Natural killer cell (primary cell): ENCODE results near the gene C4orf36. TPM values are rescaled to one million over a fixed set of nuclear protein-coding genes. Genes with fewer than 3 reads are reported as not detected.

Source experiments
- ATAC-seq, 3 donors: fragments of 150-1000 bp in 2 of 3; fragments of 200-7000 bp in 1 of 3; cut with Tn5 transposase; 1 replicate in 1 of 3; 2 replicates in 2 of 3; pipeline ENCODE4 v1.10.0; 2021; ENCODE audit warnings: mild to moderate bottlenecking in 2 of 3, moderate library complexity in 2 of 3
- DNase-seq, 2 donors: peaks; one replicate each; pipeline versions ENCODE4 v3.0.0 to v3.0.0-alpha.2; 2013 to 2021; ENCODE audit warnings: mixed read lengths in 1 of 2
- H3K27ac ChIP-seq: one replicate; pipeline ENCODE4 v1.5.1; 2013; ENCODE audit warnings: mild to moderate bottlenecking, low read length
- H3K27me3 ChIP-seq: one replicate; pipeline ENCODE4 v1.6.1; 2013; ENCODE audit warnings: low read length; ENCODE audit not compliant: control insufficient read depth, insufficient read depth
- H3K36me3 ChIP-seq: one replicate; pipeline ENCODE4 v1.6.1; 2013; ENCODE audit warnings: low read length; ENCODE audit not compliant: control insufficient read depth, insufficient read depth
- H3K4me1 ChIP-seq: one replicate; pipeline ENCODE4 v1.6.1; 2013; ENCODE audit warnings: low read length; ENCODE audit not compliant: control insufficient read depth, insufficient read depth
- H3K4me3 ChIP-seq: one replicate; pipeline ENCODE4 v1.5.1; 2013; ENCODE audit warnings: low read length
- H3K9me3 ChIP-seq: one replicate; pipeline ENCODE4 v1.6.1; 2013; ENCODE audit warnings: low read length; ENCODE audit not compliant: control insufficient read depth, insufficient read depth
- H3K27ac Mint-ChIP-seq, 2 donors: one replicate each; pipeline ENCODE4 v1.8.0; 2022; ENCODE audit warnings: mild to moderate bottlenecking in 2 of 2, mixed read lengths in 2 of 2, moderate library complexity in 1 of 2
- H3K27me3 Mint-ChIP-seq, 2 donors: one replicate each; pipeline ENCODE4 v1.8.0; 2022; ENCODE audit warnings: low read depth in 2 of 2, mixed read lengths in 2 of 2
- H3K36me3 Mint-ChIP-seq: one replicate; pipeline ENCODE4 v1.8.0; 2022; ENCODE audit warnings: mixed read lengths
- H3K4me1 Mint-ChIP-seq, 2 donors: one replicate each; pipeline ENCODE4 v1.8.0; 2022; ENCODE audit warnings: mixed read lengths in 2 of 2
- H3K4me3 Mint-ChIP-seq: one replicate; pipeline ENCODE4 v1.8.0; 2022; ENCODE audit warnings: mild to moderate bottlenecking, moderate library complexity, mixed read lengths
- H3K9me3 Mint-ChIP-seq, 2 donors: one replicate each; pipeline ENCODE4 v1.8.0; 2022; ENCODE audit warnings: mixed read lengths in 2 of 2
- WGBS: methylation state at CpG from one replicate; pipeline ENCODE4 v1.1.7; 2013; ENCODE audit warnings: missing lambda C conversion rate; ENCODE audit not compliant: insufficient coverage; 5-methylcytosine and 5-hydroxymethylcytosine counted together
- intact Hi-C: fragments of 100-400 bp; cut with micrococcal nuclease; formaldehyde crosslinking; loops from one replicate; pipeline ENCODE4 v1.14.2; 2022
- total RNA-seq, 4 donors: library from RNA; stranded (reverse); fragments of 120-200 nt in 1 of 4; gene quantifications; one replicate each; pipeline versions ENCODE4 v1.2.3 to v1.2.4, GENCODE V29; 2013 to 2022
- TF ChIP-seq, protein P1 (sequence below): fragments of 200-600 bp; IDR thresholded peaks from one replicate; pipeline ENCODE4 v1.8.0; 2022; ENCODE audit warnings: antibody characterized with exemption

C4orf36 gene
- total RNA-seq, 3 donors from 2014 or later (not counting 1 experiment from before 2014, with no cell fraction given): not detected

DNA sequence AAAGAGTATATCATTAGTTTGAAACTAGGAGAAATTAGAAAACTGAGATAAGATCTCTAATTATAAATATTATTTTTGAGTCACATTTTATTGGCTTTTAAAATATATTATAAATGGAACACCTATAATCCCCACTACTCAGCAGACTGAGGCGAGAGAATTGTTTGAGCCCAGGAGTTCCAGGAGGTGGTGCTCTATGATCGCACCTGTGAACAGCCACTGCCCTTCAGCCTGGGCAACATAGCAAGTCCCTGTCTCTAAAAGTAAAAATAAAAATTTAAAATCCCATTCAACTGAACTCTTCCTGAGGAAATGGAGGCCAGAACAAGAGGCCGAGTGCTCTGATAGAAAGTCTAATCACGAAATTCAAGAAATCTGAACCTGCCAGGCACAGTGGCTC lies 6.3 kb upstream of the C4orf36 start:
- no peaks in the 10 kb centered on the region for H3K9me3 Mint-ChIP-seq
- no peaks in the 10 kb centered on the region for H3K27me3 Mint-ChIP-seq
- no peaks in the 10 kb centered on the region for H3K4me1 ChIP-seq
- no peak overlapping the region for H3K4me3 ChIP-seq
- TF ChIP-seq, protein P1, sequence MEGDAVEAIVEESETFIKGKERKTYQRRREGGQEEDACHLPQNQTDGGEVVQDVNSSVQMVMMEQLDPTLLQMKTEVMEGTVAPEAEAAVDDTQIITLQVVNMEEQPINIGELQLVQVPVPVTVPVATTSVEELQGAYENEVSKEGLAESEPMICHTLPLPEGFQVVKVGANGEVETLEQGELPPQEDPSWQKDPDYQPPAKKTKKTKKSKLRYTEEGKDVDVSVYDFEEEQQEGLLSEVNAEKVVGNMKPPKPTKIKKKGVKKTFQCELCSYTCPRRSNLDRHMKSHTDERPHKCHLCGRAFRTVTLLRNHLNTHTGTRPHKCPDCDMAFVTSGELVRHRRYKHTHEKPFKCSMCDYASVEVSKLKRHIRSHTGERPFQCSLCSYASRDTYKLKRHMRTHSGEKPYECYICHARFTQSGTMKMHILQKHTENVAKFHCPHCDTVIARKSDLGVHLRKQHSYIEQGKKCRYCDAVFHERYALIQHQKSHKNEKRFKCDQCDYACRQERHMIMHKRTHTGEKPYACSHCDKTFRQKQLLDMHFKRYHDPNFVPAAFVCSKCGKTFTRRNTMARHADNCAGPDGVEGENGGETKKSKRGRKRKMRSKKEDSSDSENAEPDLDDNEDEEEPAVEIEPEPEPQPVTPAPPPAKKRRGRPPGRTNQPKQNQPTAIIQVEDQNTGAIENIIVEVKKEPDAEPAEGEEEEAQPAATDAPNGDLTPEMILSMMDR: no peak
- no peak for ATAC-seq
- 92% methylated on average over 4 of the region's 4 CpGs for WGBS
- H3K27ac Mint-ChIP-seq: no peak overlapping the region
- no peak overlapping the region for H3K4me3 Mint-ChIP-seq
- no peak for DNase-seq
- H3K36me3 Mint-ChIP-seq: no peaks in the 10 kb centered on the region
- H3K9me3 ChIP-seq: no peaks in the 10 kb centered on the region
- H3K4me1 Mint-ChIP-seq: no peaks in the 10 kb centered on the region
- no peaks in the 10 kb centered on the region for H3K36me3 ChIP-seq
- H3K27ac ChIP-seq: no peak overlapping the region
- intact Hi-C loops: loop anchor here (10.0 kb wide), 1 partner anchor 1814 kb away; no protein-coding TSS in a partner anchor
- H3K27me3 ChIP-seq: no peaks in the 10 kb centered on the region

DNA sequence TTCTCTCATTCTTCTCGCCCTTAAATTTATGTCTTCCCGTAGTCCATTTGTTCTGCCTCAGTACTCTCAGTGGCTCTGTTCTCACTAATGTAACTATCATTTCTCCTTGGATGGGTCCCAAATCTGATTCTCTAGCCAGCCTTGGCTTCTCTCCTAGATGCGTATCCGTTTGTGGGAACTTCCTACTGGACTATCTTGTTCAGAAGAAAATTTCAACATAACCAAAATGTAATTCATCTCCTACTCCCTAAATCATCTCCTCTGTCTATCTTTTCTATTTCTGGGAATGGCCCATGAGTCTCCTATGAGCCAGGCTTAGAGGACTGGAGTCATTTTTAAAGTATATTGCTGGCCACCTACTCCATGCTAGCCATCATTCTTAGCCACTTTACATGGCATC lies 4.4 kb upstream of the C4orf36 start:
- Mint-ChIP-seq H3K4me3 (no peak overlapping the region), H3K4me1 (peaks cover 0 to 4% of the 10 kb centered on the region in 2 donors), H3K9me3 (no peaks in the 10 kb centered on the region), H3K27me3 (peaks cover 7 to 10% of the 10 kb centered on the region in 2 donors), H3K36me3 (no peaks in the 10 kb centered on the region), H3K27ac (no peak overlapping the region)
- 87% methylated on average over 4 of the region's 4 CpGs for WGBS
- TF ChIP-seq, protein P1: no peak
- no peaks in the 10 kb centered on the region for H3K36me3 ChIP-seq
- DNase-seq (no peak), ATAC-seq (no peak)
- no peak overlapping the region for H3K27ac ChIP-seq
- H3K9me3 ChIP-seq: no peaks in the 10 kb centered on the region
- H3K4me3 ChIP-seq: no peak overlapping the region
- intact Hi-C loops: loop anchor here (10.0 kb wide), 1 partner anchor 1812 kb away; no protein-coding TSS in a partner anchor
- H3K4me1 ChIP-seq: peaks cover 8% of the 10 kb centered on the region
- H3K27me3 ChIP-seq: no peaks in the 10 kb centered on the region

DNA sequence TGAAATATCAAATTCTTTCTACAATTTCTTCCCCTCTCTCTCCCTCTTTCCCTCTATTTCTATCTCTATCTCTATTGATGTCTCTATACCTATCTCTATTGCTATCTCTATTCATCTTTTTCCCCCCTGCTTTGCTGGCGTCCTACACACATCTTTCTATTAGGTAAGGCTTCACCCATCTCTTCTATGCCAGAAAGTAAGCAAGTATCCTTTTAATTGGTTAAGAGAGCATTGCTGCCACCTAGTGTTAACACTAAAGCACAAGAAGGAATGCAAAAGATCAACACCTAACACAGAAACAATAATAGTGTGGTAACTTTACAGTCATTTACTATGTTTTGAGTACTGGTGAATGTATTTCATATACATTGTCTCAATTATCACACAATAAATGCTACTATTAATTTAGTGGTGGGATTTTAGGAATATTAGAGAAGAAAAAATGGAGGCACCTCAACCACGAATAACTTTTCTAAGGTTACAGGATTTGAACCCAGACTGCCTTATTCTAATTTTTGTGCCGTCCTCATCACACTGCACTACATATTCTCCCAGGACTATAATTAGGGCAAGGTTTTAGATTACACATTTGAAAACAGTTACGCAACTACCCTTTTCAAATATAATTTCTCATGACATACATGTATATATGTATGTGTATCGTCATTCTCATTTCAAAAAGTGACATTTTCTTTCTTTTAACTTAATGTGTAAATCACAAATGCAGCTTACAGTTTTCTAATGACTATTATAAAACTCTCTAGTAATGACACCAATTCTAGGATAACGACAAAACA lies 3.7 kb upstream of the C4orf36 start:
- Histone ChIP-seq H3K27me3 (no peaks in the 10 kb centered on the region), H3K36me3 (no peaks in the 10 kb centered on the region), H3K9me3 (no peaks in the 10 kb centered on the region), H3K4me1 (peaks cover 8% of the 10 kb centered on the region), H3K27ac (no peak overlapping the region), H3K4me3 (no peak overlapping the region)
- no peaks in the 10 kb centered on the region for H3K9me3 Mint-ChIP-seq
- WGBS: 67% methylated on average over 3 of the region's 6 CpGs
- TF ChIP-seq, protein P1: peak; percentile 78
- DNase-seq: peak in 1 of 2 donors; percentile 70
- H3K27me3 Mint-ChIP-seq: peaks cover 13 to 17% of the 10 kb centered on the region in 2 donors
- peaks cover 0 to 4% of the 10 kb centered on the region in 2 donors for H3K4me1 Mint-ChIP-seq
- intact Hi-C loops: loop anchor here (2.0 to 10.0 kb wide), 2 partner anchors 399 to 1811 kb away; no protein-coding TSS in a partner anchor
- ATAC-seq: peak in 2 of 3 donors; percentile 58 to 67
- no peak overlapping the region for H3K27ac Mint-ChIP-seq
- H3K4me3 Mint-ChIP-seq: no peak overlapping the region
- no peaks in the 10 kb centered on the region for H3K36me3 Mint-ChIP-seq
